ENCODE results near the gene ARPC5L.
"Not testable (repeated sequence)": the region's sequence is repeated elsewhere in the genome, so short reads cannot be mapped to it uniquely, and the experiment has no call there.

The ARPC5L gene

GRCh38 chr9:124894035-124894740 is 32.3 kb downstream of the ARPC5L start:
- DNase-seq (ENCODE audit: low read depth) = no peak

GRCh38 chr9:124894741-124895170 is 32.8 kb downstream of the ARPC5L start:
- DNase-seq (ENCODE audit: low read depth) = peak; percentile 23

GRCh38 chr9:124897570-124898460 is 35.9 kb downstream of the ARPC5L start:
- no peak for DNase-seq (ENCODE audit: low read depth)

- no peak for DNase-seq (ENCODE audit: low read depth)
Observed at GRCh38 chr9:124899845-124900244, 37.9 kb downstream of the ARPC5L start.

- DNase-seq (ENCODE audit: low read depth) = no peak
Observed at GRCh38 chr9:124906966-124907365, 45.0 kb downstream of the ARPC5L start.

- DNase-seq (ENCODE audit: low read depth) = no peak
Observed at GRCh38 chr9:124908098-124908497, 46.2 kb downstream of the ARPC5L start.

- DNase-seq (ENCODE audit: low read depth) = no peak
Observed at GRCh38 chr9:124911766-124912165, 49.8 kb downstream of the ARPC5L start.

- DNase-seq (ENCODE audit: low read depth) = no peak
Observed at GRCh38 chr9:124913378-124913777, 51.4 kb downstream of the ARPC5L start.

- no peak for DNase-seq (ENCODE audit: low read depth)
Observed at GRCh38 chr9:124914753-124915405, 52.9 kb downstream of the ARPC5L start.

- not testable (repeated sequence) for DNase-seq (ENCODE audit: low read depth)
Observed at GRCh38 chr9:124920394-124920793, 58.5 kb downstream of the ARPC5L start.
